WTC11 (cell line): Measurements from ENCODE around the gene PCDH9. TPM values are rescaled to one million over a fixed set of nuclear protein-coding genes. Genes with fewer than 3 reads are reported as not detected.

Experiments
- ATAC-seq: fragments of 200-7000 bp; cut with Tn5 transposase; 2 replicates; pipeline ENCODE4 v1.10.0; 2021; ENCODE audit warnings: mild to moderate bottlenecking, moderate library complexity
- CTCF ChIA-PET: fragments of 300-600 bp; sonication (Branson Sonifier 250); formaldehyde crosslinking; loops from one replicate; lab custom pipeline; 2021; ENCODE audit warnings: antibody characterized with exemption; lab: Charles Lee
- POLR2A ChIA-PET: fragments of 350-600 bp; sonication (Branson Sonifier 250); formaldehyde crosslinking; loops from one replicate; lab custom pipeline; 2021; ENCODE audit warnings: antibody characterized with exemption; lab: Charles Lee
- DNase-seq: peaks from one replicate; pipeline ENCODE4 v3.0.0; 2021; ENCODE audit warnings: low spot score
- H3K27ac Mint-ChIP-seq: 2 replicates; pipeline ENCODE4 v1.8.0; 2021; ENCODE audit warnings: mixed read lengths
- H3K27me3 Mint-ChIP-seq: 2 replicates; pipeline ENCODE4 v1.8.0; 2021; ENCODE audit warnings: low read depth, mild to moderate bottlenecking, moderate library complexity, mixed read lengths
- H3K36me3 Mint-ChIP-seq: 2 replicates; pipeline ENCODE4 v1.8.0; 2021; ENCODE audit warnings: mixed read lengths
- H3K4me1 Mint-ChIP-seq: 2 replicates; pipeline ENCODE4 v1.8.0; 2022; ENCODE audit warnings: mixed read lengths
- H3K4me3 Mint-ChIP-seq: 2 replicates; pipeline ENCODE4 v1.8.0; 2021; ENCODE audit warnings: mild to moderate bottlenecking, moderate library complexity, mixed read lengths
- H3K9me3 Mint-ChIP-seq: 2 replicates; pipeline ENCODE4 v1.8.0; 2021; ENCODE audit warnings: mixed read lengths
- ATF1 ChIP-seq: sonication (generic); formaldehyde crosslinking; IDR thresholded peaks from 2 replicates; pipeline ENCODE4 v1.8.1; 2023; ENCODE audit warnings: mild to moderate bottlenecking, moderate library complexity, missing genetic modification reagents
- JAZF1 ChIP-seq: fragments of 250-450 bp; sonication (Bioruptor Pico); IDR thresholded peaks from 2 replicates; pipeline ENCODE4 v1.9.0; 2021; ENCODE audit warnings: moderate library complexity, mild to moderate bottlenecking, inconsistent platforms
- MYBL2 ChIP-seq: sonication (generic); formaldehyde crosslinking; IDR thresholded peaks from 2 replicates; pipeline ENCODE4 v1.8.1; 2023; ENCODE audit warnings: mild to moderate bottlenecking, moderate library complexity, missing genetic modification reagents
- NFATC4 ChIP-seq: fragments of 250-450 bp; sonication (Bioruptor Pico); IDR thresholded peaks from 2 replicates; pipeline ENCODE4 v1.9.0; 2021; ENCODE audit warnings: mild to moderate bottlenecking
- NR1H2 ChIP-seq: sonication (generic); formaldehyde crosslinking; IDR thresholded peaks from 2 replicates; pipeline ENCODE4 v1.9.0; 2021; ENCODE audit warnings: mild to moderate bottlenecking, moderate library complexity, missing genetic modification reagents
- SMAD4 ChIP-seq: sonication (generic); formaldehyde crosslinking; IDR thresholded peaks from 2 replicates; pipeline ENCODE4 v1.8.0; 2022; ENCODE audit warnings: mild to moderate bottlenecking, missing genetic modification reagents
- SP1 ChIP-seq: sonication (generic); formaldehyde crosslinking; conservative IDR thresholded peaks from 2 replicates; pipeline ENCODE4 v1.8.1; 2022; ENCODE audit warnings: missing genetic modification reagents
- TEAD1 ChIP-seq: sonication (generic); formaldehyde crosslinking; IDR thresholded peaks from 2 replicates; pipeline ENCODE4 v1.8.0; 2022; ENCODE audit warnings: mild to moderate bottlenecking, missing genetic modification reagents
- TP53 ChIP-seq: sonication (generic); formaldehyde crosslinking; IDR thresholded peaks from 2 replicates; pipeline ENCODE4 v1.8.1; 2023; ENCODE audit warnings: mild to moderate bottlenecking, missing genetic modification reagents
- ZNF219 ChIP-seq: sonication (generic); formaldehyde crosslinking; IDR thresholded peaks from 2 replicates; pipeline ENCODE4 v1.8.0; 2023; ENCODE audit warnings: missing genetic modification reagents, mild to moderate bottlenecking, borderline replicate concordance
- ZNF423 ChIP-seq: fragments of 250-450 bp; sonication (Bioruptor Pico); IDR thresholded peaks from 2 replicates; pipeline ENCODE4 v2.1.2; 2022; ENCODE audit warnings: mild to moderate bottlenecking, moderate library complexity
- total RNA-seq: library from RNA; stranded (reverse); gene quantifications from 3 replicates; pipeline ENCODE4 v1.2.3, GENCODE V29; 2021
- TF ChIP-seq, protein P1 (sequence below): sonication (generic); formaldehyde crosslinking; IDR thresholded peaks from 2 replicates; pipeline ENCODE4 v1.8.0; 2022; ENCODE audit warnings: missing genetic modification reagents
- TF ChIP-seq, protein P2 (sequence below): sonication (generic); formaldehyde crosslinking; conservative IDR thresholded peaks from 2 replicates; pipeline ENCODE4 v1.8.1; 2023; ENCODE audit warnings: mild to moderate bottlenecking, low read depth, missing genetic modification reagents, moderate library complexity
- TF ChIP-seq, protein P3 (sequence below): fragments of 250-450 bp; sonication (Bioruptor Pico); IDR thresholded peaks from 2 replicates; pipeline ENCODE4 v1.9.0; 2021; ENCODE audit warnings: mild to moderate bottlenecking, borderline replicate concordance
- TF ChIP-seq, protein P4 (sequence below): fragments of 200-600 bp; IDR thresholded peaks from 2 replicates; pipeline ENCODE4 v1.8.0; 2022; ENCODE audit warnings: antibody characterized with exemption
- TF ChIP-seq, protein P5 (sequence below): sonication (generic); formaldehyde crosslinking; IDR thresholded peaks from 2 replicates; pipeline ENCODE4 v1.8.1; 2022; ENCODE audit warnings: low read depth, mild to moderate bottlenecking, moderate library complexity, missing genetic modification reagents, borderline replicate concordance

PCDH9 gene
- total RNA-seq, 1 experiment from 2014 or later, result 0.48 TPM

DNA sequence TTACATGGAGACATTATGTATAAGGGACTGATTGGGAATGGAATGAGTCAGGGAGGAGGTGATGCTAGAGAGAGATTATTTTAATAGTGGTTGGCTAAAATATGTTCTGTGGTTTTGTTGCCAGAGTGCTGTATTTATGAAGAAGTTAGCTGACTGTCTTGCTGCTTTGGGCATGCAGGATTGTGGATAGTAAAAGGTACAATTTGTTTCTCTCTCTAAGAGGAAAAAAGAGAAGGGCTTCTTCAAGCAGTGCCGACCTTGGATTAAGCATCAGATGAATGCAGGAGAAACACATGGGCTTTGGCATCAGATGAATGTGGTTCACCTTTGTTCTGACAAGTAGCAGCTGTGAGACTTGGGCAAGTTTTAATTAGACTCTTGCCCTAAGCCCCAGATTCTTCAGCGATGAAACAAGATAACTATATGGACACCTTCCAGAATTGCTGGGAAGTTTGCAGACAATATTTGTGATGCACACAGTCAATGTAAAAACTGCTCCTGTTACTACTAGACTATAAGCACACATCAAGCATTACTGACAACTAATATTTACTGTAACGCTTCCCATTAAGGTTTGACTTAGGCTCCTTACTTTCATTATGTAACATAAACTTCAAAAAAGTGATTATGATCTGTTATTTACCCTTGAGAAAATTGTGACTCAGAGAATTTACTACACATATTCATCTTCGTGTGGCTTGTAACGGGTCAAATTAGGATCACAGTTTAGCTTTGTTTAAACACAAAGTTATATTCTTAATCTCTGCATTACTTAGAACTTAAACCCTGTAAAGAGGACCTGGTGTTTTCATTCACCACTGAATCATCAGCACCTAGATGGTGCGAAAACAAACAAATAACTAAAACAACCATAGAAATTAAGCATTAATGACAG, 824.0 kb downstream of the PCDH9 start:
- no peaks in the 10 kb centered on the region for H3K36me3 Mint-ChIP-seq
- DNase-seq, result no peak
- H3K27ac Mint-ChIP-seq, result no peak overlapping the region
- CTCF ChIA-PET, result no interaction called here
- H3K4me3 Mint-ChIP-seq, result no peak overlapping the region
- H3K9me3 Mint-ChIP-seq, result no peaks in the 10 kb centered on the region
- TF ChIP-seq TEAD1 (CRISPR knock-in tag) (no peak), NR1H2 (no peak), ZNF423 (no peak), SP1 (CRISPR knock-in tag) (no peak), TP53 (no peak), JAZF1 (CRISPR knock-in tag) (no peak), SMAD4 (CRISPR knock-in tag) (no peak), ATF1 (CRISPR knock-in tag) (no peak), ZNF219 (CRISPR knock-in tag) (no peak), MYBL2 (CRISPR knock-in tag) (no peak), NFATC4 (no peak)
- TF ChIP-seq, protein P1, sequence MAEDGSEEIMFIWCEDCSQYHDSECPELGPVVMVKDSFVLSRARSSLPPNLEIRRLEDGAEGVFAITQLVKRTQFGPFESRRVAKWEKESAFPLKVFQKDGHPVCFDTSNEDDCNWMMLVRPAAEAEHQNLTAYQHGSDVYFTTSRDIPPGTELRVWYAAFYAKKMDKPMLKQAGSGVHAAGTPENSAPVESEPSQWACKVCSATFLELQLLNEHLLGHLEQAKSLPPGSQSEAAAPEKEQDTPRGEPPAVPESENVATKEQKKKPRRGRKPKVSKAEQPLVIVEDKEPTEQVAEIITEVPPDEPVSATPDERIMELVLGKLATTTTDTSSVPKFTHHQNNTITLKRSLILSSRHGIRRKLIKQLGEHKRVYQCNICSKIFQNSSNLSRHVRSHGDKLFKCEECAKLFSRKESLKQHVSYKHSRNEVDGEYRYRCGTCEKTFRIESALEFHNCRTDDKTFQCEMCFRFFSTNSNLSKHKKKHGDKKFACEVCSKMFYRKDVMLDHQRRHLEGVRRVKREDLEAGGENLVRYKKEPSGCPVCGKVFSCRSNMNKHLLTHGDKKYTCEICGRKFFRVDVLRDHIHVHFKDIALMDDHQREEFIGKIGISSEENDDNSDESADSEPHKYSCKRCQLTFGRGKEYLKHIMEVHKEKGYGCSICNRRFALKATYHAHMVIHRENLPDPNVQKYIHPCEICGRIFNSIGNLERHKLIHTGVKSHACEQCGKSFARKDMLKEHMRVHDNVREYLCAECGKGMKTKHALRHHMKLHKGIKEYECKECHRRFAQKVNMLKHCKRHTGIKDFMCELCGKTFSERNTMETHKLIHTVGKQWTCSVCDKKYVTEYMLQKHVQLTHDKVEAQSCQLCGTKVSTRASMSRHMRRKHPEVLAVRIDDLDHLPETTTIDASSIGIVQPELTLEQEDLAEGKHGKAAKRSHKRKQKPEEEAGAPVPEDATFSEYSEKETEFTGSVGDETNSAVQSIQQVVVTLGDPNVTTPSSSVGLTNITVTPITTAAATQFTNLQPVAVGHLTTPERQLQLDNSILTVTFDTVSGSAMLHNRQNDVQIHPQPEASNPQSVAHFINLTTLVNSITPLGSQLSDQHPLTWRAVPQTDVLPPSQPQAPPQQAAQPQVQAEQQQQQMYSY (CRISPR knock-in tag), result no peak
- TF ChIP-seq, protein P2, sequence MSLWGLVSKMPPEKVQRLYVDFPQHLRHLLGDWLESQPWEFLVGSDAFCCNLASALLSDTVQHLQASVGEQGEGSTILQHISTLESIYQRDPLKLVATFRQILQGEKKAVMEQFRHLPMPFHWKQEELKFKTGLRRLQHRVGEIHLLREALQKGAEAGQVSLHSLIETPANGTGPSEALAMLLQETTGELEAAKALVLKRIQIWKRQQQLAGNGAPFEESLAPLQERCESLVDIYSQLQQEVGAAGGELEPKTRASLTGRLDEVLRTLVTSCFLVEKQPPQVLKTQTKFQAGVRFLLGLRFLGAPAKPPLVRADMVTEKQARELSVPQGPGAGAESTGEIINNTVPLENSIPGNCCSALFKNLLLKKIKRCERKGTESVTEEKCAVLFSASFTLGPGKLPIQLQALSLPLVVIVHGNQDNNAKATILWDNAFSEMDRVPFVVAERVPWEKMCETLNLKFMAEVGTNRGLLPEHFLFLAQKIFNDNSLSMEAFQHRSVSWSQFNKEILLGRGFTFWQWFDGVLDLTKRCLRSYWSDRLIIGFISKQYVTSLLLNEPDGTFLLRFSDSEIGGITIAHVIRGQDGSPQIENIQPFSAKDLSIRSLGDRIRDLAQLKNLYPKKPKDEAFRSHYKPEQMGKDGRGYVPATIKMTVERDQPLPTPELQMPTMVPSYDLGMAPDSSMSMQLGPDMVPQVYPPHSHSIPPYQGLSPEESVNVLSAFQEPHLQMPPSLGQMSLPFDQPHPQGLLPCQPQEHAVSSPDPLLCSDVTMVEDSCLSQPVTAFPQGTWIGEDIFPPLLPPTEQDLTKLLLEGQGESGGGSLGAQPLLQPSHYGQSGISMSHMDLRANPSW (CRISPR knock-in tag), result no peak
- TF ChIP-seq, protein P3, sequence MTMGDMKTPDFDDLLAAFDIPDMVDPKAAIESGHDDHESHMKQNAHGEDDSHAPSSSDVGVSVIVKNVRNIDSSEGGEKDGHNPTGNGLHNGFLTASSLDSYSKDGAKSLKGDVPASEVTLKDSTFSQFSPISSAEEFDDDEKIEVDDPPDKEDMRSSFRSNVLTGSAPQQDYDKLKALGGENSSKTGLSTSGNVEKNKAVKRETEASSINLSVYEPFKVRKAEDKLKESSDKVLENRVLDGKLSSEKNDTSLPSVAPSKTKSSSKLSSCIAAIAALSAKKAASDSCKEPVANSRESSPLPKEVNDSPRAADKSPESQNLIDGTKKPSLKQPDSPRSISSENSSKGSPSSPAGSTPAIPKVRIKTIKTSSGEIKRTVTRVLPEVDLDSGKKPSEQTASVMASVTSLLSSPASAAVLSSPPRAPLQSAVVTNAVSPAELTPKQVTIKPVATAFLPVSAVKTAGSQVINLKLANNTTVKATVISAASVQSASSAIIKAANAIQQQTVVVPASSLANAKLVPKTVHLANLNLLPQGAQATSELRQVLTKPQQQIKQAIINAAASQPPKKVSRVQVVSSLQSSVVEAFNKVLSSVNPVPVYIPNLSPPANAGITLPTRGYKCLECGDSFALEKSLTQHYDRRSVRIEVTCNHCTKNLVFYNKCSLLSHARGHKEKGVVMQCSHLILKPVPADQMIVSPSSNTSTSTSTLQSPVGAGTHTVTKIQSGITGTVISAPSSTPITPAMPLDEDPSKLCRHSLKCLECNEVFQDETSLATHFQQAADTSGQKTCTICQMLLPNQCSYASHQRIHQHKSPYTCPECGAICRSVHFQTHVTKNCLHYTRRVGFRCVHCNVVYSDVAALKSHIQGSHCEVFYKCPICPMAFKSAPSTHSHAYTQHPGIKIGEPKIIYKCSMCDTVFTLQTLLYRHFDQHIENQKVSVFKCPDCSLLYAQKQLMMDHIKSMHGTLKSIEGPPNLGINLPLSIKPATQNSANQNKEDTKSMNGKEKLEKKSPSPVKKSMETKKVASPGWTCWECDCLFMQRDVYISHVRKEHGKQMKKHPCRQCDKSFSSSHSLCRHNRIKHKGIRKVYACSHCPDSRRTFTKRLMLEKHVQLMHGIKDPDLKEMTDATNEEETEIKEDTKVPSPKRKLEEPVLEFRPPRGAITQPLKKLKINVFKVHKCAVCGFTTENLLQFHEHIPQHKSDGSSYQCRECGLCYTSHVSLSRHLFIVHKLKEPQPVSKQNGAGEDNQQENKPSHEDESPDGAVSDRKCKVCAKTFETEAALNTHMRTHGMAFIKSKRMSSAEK (CRISPR knock-in tag), result no peak
- TF ChIP-seq, protein P4, sequence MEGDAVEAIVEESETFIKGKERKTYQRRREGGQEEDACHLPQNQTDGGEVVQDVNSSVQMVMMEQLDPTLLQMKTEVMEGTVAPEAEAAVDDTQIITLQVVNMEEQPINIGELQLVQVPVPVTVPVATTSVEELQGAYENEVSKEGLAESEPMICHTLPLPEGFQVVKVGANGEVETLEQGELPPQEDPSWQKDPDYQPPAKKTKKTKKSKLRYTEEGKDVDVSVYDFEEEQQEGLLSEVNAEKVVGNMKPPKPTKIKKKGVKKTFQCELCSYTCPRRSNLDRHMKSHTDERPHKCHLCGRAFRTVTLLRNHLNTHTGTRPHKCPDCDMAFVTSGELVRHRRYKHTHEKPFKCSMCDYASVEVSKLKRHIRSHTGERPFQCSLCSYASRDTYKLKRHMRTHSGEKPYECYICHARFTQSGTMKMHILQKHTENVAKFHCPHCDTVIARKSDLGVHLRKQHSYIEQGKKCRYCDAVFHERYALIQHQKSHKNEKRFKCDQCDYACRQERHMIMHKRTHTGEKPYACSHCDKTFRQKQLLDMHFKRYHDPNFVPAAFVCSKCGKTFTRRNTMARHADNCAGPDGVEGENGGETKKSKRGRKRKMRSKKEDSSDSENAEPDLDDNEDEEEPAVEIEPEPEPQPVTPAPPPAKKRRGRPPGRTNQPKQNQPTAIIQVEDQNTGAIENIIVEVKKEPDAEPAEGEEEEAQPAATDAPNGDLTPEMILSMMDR, result no peak
- TF ChIP-seq, protein P5, sequence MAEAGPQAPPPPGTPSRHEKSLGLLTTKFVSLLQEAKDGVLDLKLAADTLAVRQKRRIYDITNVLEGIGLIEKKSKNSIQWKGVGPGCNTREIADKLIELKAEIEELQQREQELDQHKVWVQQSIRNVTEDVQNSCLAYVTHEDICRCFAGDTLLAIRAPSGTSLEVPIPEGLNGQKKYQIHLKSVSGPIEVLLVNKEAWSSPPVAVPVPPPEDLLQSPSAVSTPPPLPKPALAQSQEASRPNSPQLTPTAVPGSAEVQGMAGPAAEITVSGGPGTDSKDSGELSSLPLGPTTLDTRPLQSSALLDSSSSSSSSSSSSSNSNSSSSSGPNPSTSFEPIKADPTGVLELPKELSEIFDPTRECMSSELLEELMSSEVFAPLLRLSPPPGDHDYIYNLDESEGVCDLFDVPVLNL (CRISPR knock-in tag), result no peak
- no peaks in the 10 kb centered on the region; the same call in 1 of the 2 replicates for H3K27me3 Mint-ChIP-seq
- no peak for ATAC-seq
- H3K4me1 Mint-ChIP-seq, result peaks cover 25% of the 10 kb centered on the region
- POLR2A ChIA-PET, result no interaction called here
